ENCODE measurements around the gene FMN2. TPM values are rescaled to one million over a fixed set of nuclear protein-coding genes. Genes with fewer than 3 reads are reported as not detected.
A peak's percentile ranks its signal among the peaks of the same experiment; 100 is the strongest.

FMN2 gene
- total RNA-seq, 8 experiments from 2014 or later = 0.27 to 29.0 (median 23.0) TPM

DNA sequence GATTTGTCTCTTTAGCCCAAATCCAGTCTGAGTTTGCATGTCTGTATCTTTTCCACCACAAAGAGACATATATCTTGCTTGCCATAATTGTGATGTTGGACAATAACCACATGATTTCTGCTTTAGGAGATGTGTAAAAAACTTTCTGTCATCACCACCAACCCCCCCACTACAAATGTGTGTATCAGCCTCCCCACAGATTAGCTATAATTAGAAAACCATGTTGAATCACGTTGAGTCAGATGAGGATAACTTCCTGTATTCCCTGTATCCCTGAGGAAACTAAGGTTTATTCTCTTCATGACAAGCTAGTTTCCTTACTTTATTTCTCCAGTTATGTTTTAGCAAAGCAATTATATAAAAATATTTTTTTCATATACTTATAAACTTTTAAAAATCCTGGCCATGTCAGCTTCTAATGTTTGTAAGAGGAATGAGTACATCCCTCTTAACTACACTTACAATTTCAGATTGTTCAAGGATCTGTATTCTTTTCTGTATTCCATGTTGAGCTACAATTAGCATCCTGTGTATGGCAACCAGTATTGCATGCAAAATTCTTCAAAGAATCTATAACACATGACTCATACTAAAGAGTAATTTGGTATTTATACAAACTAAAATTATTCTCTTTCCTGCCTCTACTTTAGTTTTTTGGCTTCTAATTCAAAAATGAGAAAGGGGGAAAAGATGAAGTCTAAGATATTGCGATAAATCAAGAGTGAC lies 143.0 kb downstream of the FMN2 start:
- 22 to 100% (median 86%) methylated on average over 1 to 2 of the region's 2 CpGs for WGBS, 10 experiments
- in situ Hi-C loops (cut with MboI; ENCODE audit: low pct_unique_long_range_greater_than_20kb in 2 of 9, low sequenced_read_pairs in 9 of 9, unreplicated experiment in 9 of 9) = no loop called here

DNA sequence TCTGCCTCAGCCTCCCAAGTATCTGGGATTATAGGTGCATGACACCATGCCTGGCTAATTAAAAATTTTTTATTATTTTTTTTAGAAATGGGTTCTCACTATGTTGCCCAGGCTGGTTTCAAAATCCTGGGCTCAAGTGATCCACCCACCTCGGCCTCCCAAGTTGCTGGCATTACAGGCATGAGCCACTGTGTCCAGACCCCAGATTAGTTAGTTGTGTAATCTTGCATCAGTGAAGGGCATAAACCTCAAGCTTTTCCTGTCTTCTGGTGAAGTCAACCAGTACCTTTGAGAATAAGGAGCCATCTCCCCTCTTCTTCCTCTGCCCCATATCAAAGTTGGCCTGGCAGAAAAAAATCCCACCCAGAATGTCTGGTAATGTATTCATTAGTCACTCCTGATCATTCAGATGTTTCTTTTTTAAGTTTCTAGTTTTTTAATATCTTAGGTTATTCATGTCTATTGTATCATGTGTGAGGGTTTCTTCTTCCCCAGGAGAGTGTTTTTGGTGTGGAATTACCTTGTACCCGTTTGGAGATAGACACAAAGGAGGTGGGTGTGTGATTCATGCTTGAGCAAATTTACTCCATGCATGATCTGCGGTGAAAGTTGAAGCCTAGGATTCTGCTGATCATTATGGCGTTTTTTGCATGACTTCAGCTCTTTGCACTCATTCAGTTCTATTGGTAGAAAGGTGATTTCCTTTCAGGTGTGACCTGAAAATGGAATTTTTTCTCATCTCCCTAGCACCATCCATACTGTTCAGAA lies 144.0 kb downstream of the FMN2 start:
- H3K4me3 ChIP-seq = no peak overlapping the region
- in situ Hi-C loops (cut with MboI; ENCODE audit: low pct_unique_long_range_greater_than_20kb in 2 of 9, low sequenced_read_pairs in 9 of 9, unreplicated experiment in 9 of 9) = no loop called here
- 33 to 100% (median 77%) methylated on average over 1 to 4 of the region's 4 CpGs for WGBS, 10 experiments
- no peak overlapping the region for H3K27ac ChIP-seq
- ATAC-seq (replicated peaks in 6 of 8) = no peak
- no peaks in the 10 kb centered on the region for H3K4me1 ChIP-seq (replicated peaks in 1 of 2)

More for the DNA sequence above, 143.0 kb downstream of the FMN2 start:
- no peaks in the 10 kb centered on the region for H3K4me1 ChIP-seq (replicated peaks in 1 of 2)
- ATAC-seq (replicated peaks in 6 of 8) = no peak
- no peak overlapping the region for H3K4me3 ChIP-seq
- no peak overlapping the region for H3K27ac ChIP-seq

DNA sequence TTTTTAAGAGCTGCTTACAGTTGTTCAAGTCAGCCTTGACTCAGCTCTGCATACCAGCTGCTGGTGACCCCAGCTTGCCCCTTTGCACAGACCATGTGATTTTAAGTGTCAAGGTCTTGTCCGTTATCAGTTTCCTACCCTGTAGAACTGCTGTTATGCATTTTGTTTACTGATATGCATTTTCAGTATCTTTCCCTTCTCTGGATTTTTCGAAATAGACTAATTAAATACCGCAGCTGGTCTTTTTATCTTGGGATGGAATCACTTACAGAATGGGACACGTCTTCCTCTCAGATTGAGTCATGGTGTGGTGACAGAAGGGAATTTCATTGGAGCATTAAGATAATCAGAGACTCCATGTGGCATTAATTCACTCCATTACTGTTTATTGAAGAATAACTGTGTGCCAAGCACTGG lies 145.6 kb downstream of the FMN2 start:
- Histone ChIP-seq H3K27ac (no peak overlapping the region), H3K4me1 (replicated peaks in 1 of 2) (no peaks in the 10 kb centered on the region), H3K4me3 (no peak overlapping the region)
- WGBS, 10 experiments = 0 to 100% (median 68%) methylated on average over 1 to 4 of the region's 4 CpGs; no CpG with 5 or more reads in 1 of the 10 experiments
- peak in 1 of 8 experiments; percentile 20 for ATAC-seq (replicated peaks in 6 of 8)
- in situ Hi-C loops (cut with MboI; ENCODE audit: low pct_unique_long_range_greater_than_20kb in 2 of 9, low sequenced_read_pairs in 9 of 9, unreplicated experiment in 9 of 9) = no loop called here

DNA sequence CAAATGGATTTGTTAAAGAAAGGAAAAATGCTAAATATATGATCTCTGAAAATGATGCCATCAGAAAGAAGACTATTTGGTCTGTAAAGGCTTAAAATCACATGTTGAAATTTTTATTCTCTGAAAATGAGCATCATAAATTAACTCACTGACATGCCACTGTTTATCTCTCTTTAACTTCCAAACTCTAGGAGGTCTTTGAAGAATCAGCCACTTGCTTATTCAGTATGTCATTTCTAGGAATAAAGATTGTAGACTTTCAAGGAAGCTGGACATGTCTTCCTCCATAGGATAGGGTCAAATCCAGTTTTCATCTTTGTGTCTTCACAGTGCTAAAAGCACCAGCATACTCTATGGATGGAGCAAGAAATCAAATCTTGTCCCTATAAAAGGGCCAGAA lies 147.6 kb downstream of the FMN2 start:
- no peak overlapping the region for H3K27ac ChIP-seq
- ATAC-seq (replicated peaks in 6 of 8) = no peak

DNA sequence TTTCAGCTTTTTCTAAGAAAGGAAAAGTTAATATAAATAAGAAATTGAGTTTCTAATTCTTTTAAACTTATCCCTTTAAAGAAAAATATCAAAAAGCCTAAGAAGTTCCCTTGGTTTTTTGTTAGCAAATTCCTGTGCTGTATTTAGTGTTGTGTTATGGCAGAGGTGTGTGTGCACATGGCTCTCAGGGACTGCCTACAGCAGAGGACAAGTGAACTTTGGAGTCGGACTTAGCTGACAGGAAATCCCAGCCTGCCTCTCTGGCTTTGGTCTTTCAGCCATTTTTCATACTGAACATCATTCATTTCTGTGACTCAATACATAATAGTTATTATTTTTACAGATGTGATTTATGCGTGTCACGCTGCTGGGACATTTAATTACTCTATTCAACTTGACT lies 149.6 kb downstream of the FMN2 start:
- no peak overlapping the region for H3K4me3 ChIP-seq
- in situ Hi-C loops (cut with MboI; ENCODE audit: low pct_unique_long_range_greater_than_20kb in 2 of 9, low sequenced_read_pairs in 9 of 9, unreplicated experiment in 9 of 9) = no loop called here
- no peaks in the 10 kb centered on the region for H3K4me1 ChIP-seq (replicated peaks in 1 of 2)
- H3K27ac ChIP-seq = no peak overlapping the region
- no peak for ATAC-seq (replicated peaks in 6 of 8)
- WGBS, 10 experiments = 90 to 100% (median 94%) methylated on average over 1 to 3 of the region's 3 CpGs

More for the DNA sequence above, 147.6 kb downstream of the FMN2 start:
- Histone ChIP-seq H3K4me3 (no peak overlapping the region), H3K4me1 (replicated peaks in 1 of 2) (no peaks in the 10 kb centered on the region)
- in situ Hi-C loops (cut with MboI; ENCODE audit: low pct_unique_long_range_greater_than_20kb in 2 of 9, low sequenced_read_pairs in 9 of 9, unreplicated experiment in 9 of 9) = no loop called here

DNA sequence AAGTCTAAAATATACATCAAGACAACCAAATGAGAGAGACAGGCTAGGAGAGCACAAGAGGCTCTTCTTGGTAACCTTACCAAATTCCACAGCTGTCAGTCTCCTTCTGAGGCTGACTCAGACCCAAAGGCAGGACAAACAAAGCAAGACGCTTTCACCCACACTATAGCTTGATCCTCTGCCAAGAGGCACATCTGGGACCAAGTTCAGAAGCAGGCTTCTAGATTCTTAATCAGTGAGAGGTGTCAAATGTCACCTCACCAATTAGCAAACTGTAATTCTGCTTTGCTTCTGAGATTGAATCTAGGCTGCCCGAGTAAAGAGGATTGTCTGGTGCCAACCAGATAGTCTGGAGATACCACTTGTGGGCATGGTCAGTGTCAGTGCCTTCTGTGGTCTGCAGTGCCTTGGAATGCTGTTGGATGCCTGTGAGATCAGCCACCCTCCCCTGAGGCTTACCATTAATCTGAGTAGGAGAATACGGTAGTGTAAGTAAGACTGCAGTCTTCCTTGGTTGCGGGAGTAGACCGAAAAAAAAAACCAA lies 151.0 kb downstream of the FMN2 start:
- 7 to 100% (median 87%) methylated on average over 2 to 5 of the region's 5 CpGs; no CpG with 5 or more reads in 1 of the 10 experiments for WGBS, 10 experiments
- no peak overlapping the region for H3K27ac ChIP-seq
- ATAC-seq (replicated peaks in 6 of 8) = peak in 2 of 8 experiments; percentile 77 to 93

DNA sequence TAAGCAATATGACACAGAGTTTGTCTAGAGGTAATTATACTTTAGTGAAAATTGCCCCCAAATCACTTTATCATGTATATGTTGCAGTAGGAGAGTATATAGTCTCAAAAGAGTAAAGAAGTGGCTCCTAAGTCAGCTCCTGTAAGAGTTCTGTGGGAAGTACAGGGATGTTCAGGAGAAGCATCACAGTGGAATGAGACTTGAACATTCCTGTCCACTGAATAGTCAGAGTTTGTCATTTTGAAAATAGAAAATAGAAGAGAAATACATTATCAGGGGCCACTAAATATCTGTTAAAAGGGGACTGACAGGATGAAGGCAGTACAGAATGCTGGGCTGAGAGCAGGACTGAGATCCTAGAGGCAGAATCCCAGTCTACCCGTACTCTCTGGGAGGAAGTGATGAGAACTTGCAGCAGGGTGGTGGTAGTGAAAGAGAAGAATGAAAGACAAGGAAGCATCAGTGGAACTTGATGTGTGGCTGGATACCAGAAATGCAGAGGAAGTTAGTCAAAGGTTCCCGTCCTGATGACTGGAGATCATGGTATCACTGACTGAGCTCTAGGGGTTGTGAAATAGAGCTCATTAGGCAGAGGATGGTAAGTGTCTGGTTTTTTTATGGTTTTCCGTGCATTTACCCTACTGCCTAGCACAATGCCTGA lies 153.4 kb downstream of the FMN2 start:
- H3K4me3 ChIP-seq = no peak overlapping the region
- H3K4me1 ChIP-seq (replicated peaks in 1 of 2) = no peaks in the 10 kb centered on the region
- in situ Hi-C loops (cut with MboI; ENCODE audit: low pct_unique_long_range_greater_than_20kb in 2 of 9, low sequenced_read_pairs in 9 of 9, unreplicated experiment in 9 of 9) = no loop called here
- H3K27ac ChIP-seq = no peak overlapping the region
- no peak for ATAC-seq (replicated peaks in 6 of 8)
- 0 to 100% (median 45%) methylated on average over 1 to 3 of the region's 3 CpGs; no CpG with 5 or more reads in 2 of the 10 experiments for WGBS, 10 experiments

More for the DNA sequence above, 151.0 kb downstream of the FMN2 start:
- no peaks in the 10 kb centered on the region for H3K4me1 ChIP-seq (replicated peaks in 1 of 2)
- in situ Hi-C loops (cut with MboI; ENCODE audit: low pct_unique_long_range_greater_than_20kb in 2 of 9, low sequenced_read_pairs in 9 of 9, unreplicated experiment in 9 of 9) = no loop called here
- H3K4me3 ChIP-seq = no peak overlapping the region

DNA sequence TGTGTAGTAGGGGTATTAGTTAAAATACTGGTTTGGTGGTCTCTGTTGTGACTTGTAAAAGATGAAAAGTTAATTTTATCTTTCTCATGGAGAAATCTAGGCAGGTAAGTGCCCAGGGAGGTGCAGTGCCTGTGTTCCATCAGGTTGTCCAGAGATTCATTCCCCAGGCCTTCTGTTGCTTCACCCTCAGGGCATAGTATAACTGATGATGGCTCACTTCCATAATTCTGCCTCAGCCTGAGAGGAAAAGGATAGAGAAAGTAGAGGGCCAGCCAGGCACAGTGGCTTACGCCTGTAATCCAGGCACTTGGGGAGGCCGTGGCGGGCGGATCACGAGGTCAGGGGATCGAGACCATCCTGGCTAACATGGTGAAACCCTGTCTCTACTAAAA lies 153.9 kb downstream of the FMN2 start:
- H3K27ac ChIP-seq = no peak overlapping the region

DNA sequence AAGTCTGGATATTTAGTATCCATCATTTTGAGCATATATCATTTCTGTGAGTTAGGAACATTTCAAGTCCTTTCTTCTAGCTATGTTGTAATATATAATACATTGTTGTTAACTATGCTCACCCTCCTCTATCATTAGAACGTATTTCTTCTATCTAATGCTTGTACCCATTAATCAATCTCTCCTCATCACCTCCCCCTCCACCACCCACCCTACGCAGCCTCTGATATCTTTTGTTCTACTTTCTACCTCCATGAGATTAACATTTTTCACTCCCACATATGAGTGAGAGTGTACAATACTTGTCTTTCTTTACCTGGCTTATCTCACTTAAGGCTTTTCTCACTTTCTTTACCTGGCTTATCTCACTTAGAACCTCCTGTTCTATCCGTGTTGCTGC lies 156.2 kb downstream of the FMN2 start:
- no peak for ATAC-seq (replicated peaks in 6 of 8)
- WGBS, 10 experiments = 55 to 100% (median 85%) methylated on average over 1 to 3 of the region's 3 CpGs
- no peak overlapping the region for H3K4me3 ChIP-seq
- H3K27ac ChIP-seq = no peak overlapping the region
- no peaks in the 10 kb centered on the region for H3K4me1 ChIP-seq (replicated peaks in 1 of 2)
- in situ Hi-C loops (cut with MboI; ENCODE audit: low pct_unique_long_range_greater_than_20kb in 2 of 9, low sequenced_read_pairs in 9 of 9, unreplicated experiment in 9 of 9) = no loop called here

More for the DNA sequence above, 153.9 kb downstream of the FMN2 start:
- in situ Hi-C loops (cut with MboI; ENCODE audit: low pct_unique_long_range_greater_than_20kb in 2 of 9, low sequenced_read_pairs in 9 of 9, unreplicated experiment in 9 of 9) = no loop called here
- WGBS, 10 experiments = 60 to 100% (median 95%) methylated on average over 1 to 6 of the region's 6 CpGs; no CpG with 5 or more reads in 3 of the 10 experiments
- Histone ChIP-seq H3K4me1 (replicated peaks in 1 of 2) (no peaks in the 10 kb centered on the region), H3K4me3 (no peak overlapping the region)
- ATAC-seq (replicated peaks in 6 of 8) = no peak

DNA sequence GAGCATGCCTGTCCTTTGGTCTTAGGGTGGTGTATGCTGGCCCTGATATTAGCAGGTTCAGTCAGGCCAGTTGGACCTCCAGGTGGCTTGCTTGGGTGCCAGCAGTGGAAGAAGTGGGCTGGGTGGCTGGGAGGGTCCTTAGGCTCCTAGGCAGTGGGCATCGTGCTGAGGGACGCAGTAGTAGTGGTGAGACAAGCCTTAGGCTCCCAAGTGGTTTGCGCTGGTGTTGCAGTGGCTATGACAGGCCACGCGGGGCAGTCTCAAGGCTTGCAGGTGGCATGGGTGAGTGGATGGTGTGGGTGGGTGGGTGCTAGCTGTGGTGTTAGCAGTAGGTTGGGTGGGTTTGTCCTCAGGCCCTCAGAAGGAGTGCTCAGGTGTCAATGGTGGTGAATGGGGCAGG lies 162.3 kb downstream of the FMN2 start:
- WGBS, 10 experiments = 64 to 100% (median 100%) methylated on average over 1 to 3 of the region's 5 CpGs; no CpG with 5 or more reads in 5 of the 10 experiments
- H3K27ac ChIP-seq = no peak overlapping the region
- no peak for ATAC-seq (replicated peaks in 6 of 8)

DNA sequence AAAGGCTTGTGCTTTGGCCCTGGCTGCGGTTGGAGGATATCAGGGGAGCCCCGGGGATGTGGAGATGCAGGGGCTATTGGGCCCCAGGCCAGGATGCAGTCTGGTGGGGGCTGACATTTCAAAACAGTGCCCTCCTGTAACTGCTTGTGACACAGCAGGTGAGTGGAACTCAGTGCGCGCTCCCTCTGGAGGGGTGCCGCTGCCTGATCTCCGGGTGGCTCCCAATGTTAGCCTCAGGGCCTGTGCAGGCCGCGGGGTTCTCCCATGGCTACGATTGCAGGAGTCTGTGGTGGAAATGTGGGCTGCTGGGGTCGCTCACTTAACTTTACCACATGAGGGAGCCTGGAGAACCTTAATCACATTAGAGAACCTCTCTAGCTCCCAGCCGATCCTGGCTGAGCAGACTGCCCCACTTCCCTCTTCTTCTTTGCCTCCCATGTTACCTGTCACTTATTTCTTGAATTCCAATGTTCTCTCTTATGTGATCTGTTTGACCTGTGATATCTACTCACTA lies 163.2 kb downstream of the FMN2 start:
- H3K4me1 ChIP-seq (replicated peaks in 1 of 2) = no peaks in the 10 kb centered on the region
- no peak overlapping the region for H3K4me3 ChIP-seq
- 67 to 100% (median 87%) methylated on average over 1 to 11 of the region's 11 CpGs; no CpG with 5 or more reads in 2 of the 10 experiments for WGBS, 10 experiments
- H3K27ac ChIP-seq = no peak overlapping the region
- in situ Hi-C loops (cut with MboI; ENCODE audit: low pct_unique_long_range_greater_than_20kb in 2 of 9, low sequenced_read_pairs in 9 of 9, unreplicated experiment in 9 of 9) = no loop called here
- no peak for ATAC-seq (replicated peaks in 6 of 8)

More for the DNA sequence above, 162.3 kb downstream of the FMN2 start:
- Histone ChIP-seq H3K4me1 (replicated peaks in 1 of 2) (no peaks in the 10 kb centered on the region), H3K4me3 (no peak overlapping the region)
- in situ Hi-C loops (cut with MboI; ENCODE audit: low pct_unique_long_range_greater_than_20kb in 2 of 9, low sequenced_read_pairs in 9 of 9, unreplicated experiment in 9 of 9) = no loop called here

DNA sequence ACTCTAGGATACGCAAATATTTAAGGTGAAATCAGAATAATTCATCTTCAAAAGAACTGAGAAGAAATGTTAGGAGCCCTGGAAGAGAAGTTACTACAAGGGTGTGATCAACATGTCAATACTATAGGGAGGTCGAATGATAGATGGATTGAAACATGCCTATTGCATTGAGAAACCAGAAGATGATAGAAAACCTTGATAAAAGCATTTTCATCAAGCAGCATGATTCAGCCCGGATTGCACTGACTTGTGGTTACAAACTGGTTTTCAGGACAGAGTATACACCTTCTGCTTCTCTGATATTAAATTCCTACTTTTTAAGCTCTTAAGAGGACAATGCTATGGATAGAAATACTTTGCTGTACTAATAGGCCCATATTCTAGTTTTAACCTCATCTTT lies 164.2 kb downstream of the FMN2 start:
- Histone ChIP-seq H3K4me1 (replicated peaks in 1 of 2) (no peaks in the 10 kb centered on the region), H3K27ac (no peak overlapping the region), H3K4me3 (no peak overlapping the region)
- no peak for ATAC-seq (replicated peaks in 6 of 8)
- WGBS, 10 experiments = 49 to 96% (median 90%) methylated on average over 1 to 3 of the region's 3 CpGs
- in situ Hi-C loops (cut with MboI; ENCODE audit: low pct_unique_long_range_greater_than_20kb in 2 of 9, low sequenced_read_pairs in 9 of 9, unreplicated experiment in 9 of 9) = no loop called here

All from motor neuron (in vitro differentiated cells).